Right atrium auricular region (tissue), 2 donors: Measurements from ENCODE around the gene CIT. TPM values are rescaled to one million over a fixed set of nuclear protein-coding genes. Genes with fewer than 3 reads are reported as not detected.

Source experiments
- DNase-seq: peaks from one replicate; pipeline ENCODE4 v3.0.0-alpha.2; 2019; ENCODE audit warnings: low spot score
- H3K27ac ChIP-seq, 2 donors: fragments of 200-600 bp; sonication (generic); 1 replicate in 1 of 2; 2 replicates in 1 of 2; pipeline ENCODE4 v1.5.1; 2016 to 2019
- H3K27me3 ChIP-seq, 2 donors: fragments of 200-600 bp; sonication (generic); one replicate each; pipeline versions ENCODE4 v1.5.1 to v1.6.0; 2017 to 2019
- H3K36me3 ChIP-seq: fragments of 200-600 bp; sonication (generic); one replicate; pipeline ENCODE4 v1.5.1; 2016
- H3K4me1 ChIP-seq, 2 donors: fragments of 200-600 bp; sonication (generic); one replicate each; pipeline versions ENCODE4 v1.5.1 to v1.6.0; 2017 to 2019
- H3K4me3 ChIP-seq, 2 donors: fragments of 200-600 bp; sonication (generic); 1 replicate in 1 of 2; 2 replicates in 1 of 2; pipeline ENCODE4 v1.5.1; 2017 to 2019; ENCODE audit warnings: mild to moderate bottlenecking in 1 of 2, moderate library complexity in 1 of 2
- H3K9me3 ChIP-seq, 2 donors: fragments of 200-600 bp; sonication (generic); one replicate each; pipeline ENCODE4 v1.5.1; 2019
- CTCF ChIP-seq, 2 donors: fragments of 200-600 bp; sonication (generic); IDR thresholded peaks; one replicate each; pipeline ENCODE4 v1.5.1; 2019; ENCODE audit warnings: antibody characterized with exemption in 2 of 2
- total RNA-seq, 2 donors: library from RNA; depleted of rRNA; stranded (reverse); fragments of >200 nt; gene quantifications; one replicate each; pipeline ENCODE4 v1.1.0, GENCODE V29; 2016

Gene CIT
- total RNA-seq, 2 donors from 2014 or later = 0.79 to 1.2 TPM

- DNase-seq = no peak
- Histone ChIP-seq H3K9me3 (no peaks in the 10 kb centered on the region), H3K4me1 (peaks cover 0 to 20% of the 10 kb centered on the region in 2 donors), H3K36me3 (no peaks in the 10 kb centered on the region), H3K27ac (peak overlapping the region in 1 of 2 donors; percentile 1), H3K4me3 (no peak overlapping the region), H3K27me3 (no peaks in the 10 kb centered on the region)
- TF ChIP-seq CTCF (IDR thresholded peaks at IDR 0.05) = no peak
Observed at GRCh38 chr12:119692410-119692809, 184.7 kb downstream of the CIT start.

GRCh38 chr12:119691202-119691810, 185.8 kb downstream of the CIT start:
- Histone ChIP-seq H3K27me3 (no peaks in the 10 kb centered on the region), H3K9me3 (no peaks in the 10 kb centered on the region), H3K27ac (no peak overlapping the region), H3K4me1 (peaks cover 0 to 20% of the 10 kb centered on the region in 2 donors), H3K36me3 (no peaks in the 10 kb centered on the region), H3K4me3 (no peak overlapping the region)
- TF ChIP-seq CTCF (IDR thresholded peaks at IDR 0.05) = no peak
- DNase-seq = no peak

- Histone ChIP-seq H3K27ac (no peak overlapping the region), H3K4me1 (peaks cover 0 to 20% of the 10 kb centered on the region in 2 donors), H3K9me3 (no peaks in the 10 kb centered on the region), H3K36me3 (no peaks in the 10 kb centered on the region), H3K4me3 (no peak overlapping the region), H3K27me3 (no peaks in the 10 kb centered on the region)
- TF ChIP-seq CTCF (IDR thresholded peaks at IDR 0.05) = no peak
- no peak for DNase-seq
Observed at GRCh38 chr12:119689935-119690500, 187.1 kb downstream of the CIT start.

GRCh38 chr12:119687879-119688278, 189.2 kb downstream of the CIT start:
- no peak for TF ChIP-seq CTCF (IDR thresholded peaks at IDR 0.05)
- no peak for DNase-seq
- no peaks in the 10 kb centered on the region for H3K27me3 ChIP-seq
- H3K9me3 ChIP-seq = no peaks in the 10 kb centered on the region
- H3K36me3 ChIP-seq = no peaks in the 10 kb centered on the region
- H3K4me3 ChIP-seq = no peak overlapping the region
- H3K27ac ChIP-seq = no peak overlapping the region
- peaks cover 0 to 12% of the 10 kb centered on the region in 2 donors for H3K4me1 ChIP-seq

- Histone ChIP-seq H3K9me3 (no peaks in the 10 kb centered on the region), H3K4me1 (peaks cover 0 to 10% of the 10 kb centered on the region in 2 donors), H3K27me3 (no peaks in the 10 kb centered on the region), H3K36me3 (no peaks in the 10 kb centered on the region), H3K4me3 (no peak overlapping the region), H3K27ac (no peak overlapping the region)
- TF ChIP-seq CTCF (IDR thresholded peaks at IDR 0.05) = no peak
- DNase-seq = no peak
Observed at GRCh38 chr12:119687406-119687805, 189.7 kb downstream of the CIT start.

GRCh38 chr12:119686776-119687175, 190.3 kb downstream of the CIT start:
- no peak for DNase-seq
- Histone ChIP-seq H3K4me1 (peaks cover 0 to 10% of the 10 kb centered on the region in 2 donors), H3K4me3 (no peak overlapping the region), H3K27ac (no peak overlapping the region), H3K27me3 (no peaks in the 10 kb centered on the region), H3K36me3 (peaks cover 2% of the 10 kb centered on the region), H3K9me3 (no peaks in the 10 kb centered on the region)
- TF ChIP-seq CTCF (IDR thresholded peaks at IDR 0.05) = no peak
